ENCODE data around the gene PCDH15.
"Not testable (repeated sequence)": the region's sequence is repeated elsewhere in the genome, so short reads cannot be mapped to it uniquely, and the experiment has no call there.

The PCDH15 gene

GRCh38 chr10:53957401-53957800 is 843.6 kb downstream of the PCDH15 start:
- H3K9me3 ChIP-seq (ENCODE audit: control insufficient read depth, insufficient read depth, low read length) = no peaks in the 10 kb centered on the region
- H3K4me1 ChIP-seq (ENCODE audit: insufficient read depth, low read length) = no peaks in the 10 kb centered on the region
- H3K36me3 ChIP-seq (ENCODE audit: insufficient read depth, low read length) = no peaks in the 10 kb centered on the region
- H3K9ac ChIP-seq (ENCODE audit: low read depth, low read length) = no peak overlapping the region

- H3K9ac ChIP-seq (ENCODE audit: low read depth, low read length) = no peak overlapping the region
- no peaks in the 10 kb centered on the region for H3K4me1 ChIP-seq (ENCODE audit: insufficient read depth, low read length)
- no peaks in the 10 kb centered on the region for H3K36me3 ChIP-seq (ENCODE audit: insufficient read depth, low read length)
- no peaks in the 10 kb centered on the region for H3K9me3 ChIP-seq (ENCODE audit: control insufficient read depth, insufficient read depth, low read length)
Observed at GRCh38 chr10:53955091-53955490, 845.9 kb downstream of the PCDH15 start.

- Histone ChIP-seq H3K4me1 (ENCODE audit: insufficient read depth, low read length) (no peaks in the 10 kb centered on the region), H3K36me3 (ENCODE audit: insufficient read depth, low read length) (no peaks in the 10 kb centered on the region), H3K9me3 (ENCODE audit: control insufficient read depth, insufficient read depth, low read length) (no peaks in the 10 kb centered on the region)
Observed at GRCh38 chr10:53952698-53953630, 848.1 kb downstream of the PCDH15 start.

GRCh38 chr10:53939654-53940053 is 861.4 kb downstream of the PCDH15 start:
- no peak overlapping the region for H3K9ac ChIP-seq (ENCODE audit: low read depth, low read length)
- no peaks in the 10 kb centered on the region for H3K36me3 ChIP-seq (ENCODE audit: insufficient read depth, low read length)
- no peaks in the 10 kb centered on the region; the same call in 1 of the 2 replicates for H3K9me3 ChIP-seq (ENCODE audit: control insufficient read depth, insufficient read depth, low read length)
- H3K4me1 ChIP-seq (ENCODE audit: insufficient read depth, low read length) = no peaks in the 10 kb centered on the region

More at GRCh38 chr10:53952698-53953630, 848.1 kb downstream of the PCDH15 start:
- no peak overlapping the region for H3K9ac ChIP-seq (ENCODE audit: low read depth, low read length)

- no peaks in the 10 kb centered on the region for H3K4me1 ChIP-seq (ENCODE audit: insufficient read depth, low read length)
- H3K36me3 ChIP-seq (ENCODE audit: insufficient read depth, low read length) = no peaks in the 10 kb centered on the region
- no peaks in the 10 kb centered on the region; the same call in 1 of the 2 replicates for H3K9me3 ChIP-seq (ENCODE audit: control insufficient read depth, insufficient read depth, low read length)
- H3K9ac ChIP-seq (ENCODE audit: low read depth, low read length) = no peak overlapping the region
Observed at GRCh38 chr10:53930648-53931047, 870.4 kb downstream of the PCDH15 start.

GRCh38 chr10:53924051-53924700 is 876.9 kb downstream of the PCDH15 start:
- not testable (repeated sequence) for H3K9ac ChIP-seq (ENCODE audit: low read depth, low read length); H3K9me3 ChIP-seq (ENCODE audit: control insufficient read depth, insufficient read depth, low read length); H3K4me1 ChIP-seq (ENCODE audit: insufficient read depth, low read length); H3K36me3 ChIP-seq (ENCODE audit: insufficient read depth, low read length)

GRCh38 chr10:53918755-53919154 is 882.3 kb downstream of the PCDH15 start:
- Histone ChIP-seq H3K36me3 (ENCODE audit: insufficient read depth, low read length) (no peaks in the 10 kb centered on the region), H3K9ac (ENCODE audit: low read depth, low read length) (no peak overlapping the region), H3K9me3 (ENCODE audit: control insufficient read depth, insufficient read depth, low read length) (0 out of 2 replicates have a peak, but pooled peaks cover 2% of the 10 kb centered on the region), H3K4me1 (ENCODE audit: insufficient read depth, low read length) (peaks cover 2% of the 10 kb centered on the region; the same call in 1 of the 2 replicates)

- H3K4me1 ChIP-seq (ENCODE audit: insufficient read depth, low read length) = no peaks in the 10 kb centered on the region
- no peaks in the 10 kb centered on the region for H3K9me3 ChIP-seq (ENCODE audit: control insufficient read depth, insufficient read depth, low read length)
- no peak overlapping the region for H3K9ac ChIP-seq (ENCODE audit: low read depth, low read length)
- no peaks in the 10 kb centered on the region for H3K36me3 ChIP-seq (ENCODE audit: insufficient read depth, low read length)
Observed at GRCh38 chr10:53909791-53910190, 891.2 kb downstream of the PCDH15 start.

- Histone ChIP-seq H3K36me3 (ENCODE audit: insufficient read depth, low read length) (no peaks in the 10 kb centered on the region), H3K9me3 (ENCODE audit: control insufficient read depth, insufficient read depth, low read length) (no peaks in the 10 kb centered on the region), H3K4me1 (ENCODE audit: insufficient read depth, low read length) (no peaks in the 10 kb centered on the region), H3K9ac (ENCODE audit: low read depth, low read length) (no peak overlapping the region)
Observed at GRCh38 chr10:53904506-53905241, 896.4 kb downstream of the PCDH15 start.

- Histone ChIP-seq H3K9me3 (ENCODE audit: control insufficient read depth, insufficient read depth, low read length) (no peaks in the 10 kb centered on the region), H3K36me3 (ENCODE audit: insufficient read depth, low read length) (no peaks in the 10 kb centered on the region), H3K9ac (ENCODE audit: low read depth, low read length) (no peak overlapping the region), H3K4me1 (ENCODE audit: insufficient read depth, low read length) (no peaks in the 10 kb centered on the region)
Observed at GRCh38 chr10:53903756-53904155, 897.3 kb downstream of the PCDH15 start.

GRCh38 chr10:53899463-53900160 is 901.4 kb downstream of the PCDH15 start:
- no peaks in the 10 kb centered on the region for H3K9me3 ChIP-seq (ENCODE audit: control insufficient read depth, insufficient read depth, low read length)
- no peak overlapping the region for H3K9ac ChIP-seq (ENCODE audit: low read depth, low read length)
- H3K36me3 ChIP-seq (ENCODE audit: insufficient read depth, low read length) = no peaks in the 10 kb centered on the region
- no peaks in the 10 kb centered on the region for H3K4me1 ChIP-seq (ENCODE audit: insufficient read depth, low read length)

GRCh38 chr10:53898532-53898931 is 902.5 kb downstream of the PCDH15 start:
- Histone ChIP-seq H3K36me3 (ENCODE audit: insufficient read depth, low read length) (no peaks in the 10 kb centered on the region), H3K9ac (ENCODE audit: low read depth, low read length) (no peak overlapping the region), H3K4me1 (ENCODE audit: insufficient read depth, low read length) (no peaks in the 10 kb centered on the region), H3K9me3 (ENCODE audit: control insufficient read depth, insufficient read depth, low read length) (no peaks in the 10 kb centered on the region)

GRCh38 chr10:53894145-53894544 is 906.9 kb downstream of the PCDH15 start:
- Histone ChIP-seq H3K9me3 (ENCODE audit: control insufficient read depth, insufficient read depth, low read length) (no peaks in the 10 kb centered on the region), H3K9ac (ENCODE audit: low read depth, low read length) (no peak overlapping the region), H3K4me1 (ENCODE audit: insufficient read depth, low read length) (no peaks in the 10 kb centered on the region), H3K36me3 (ENCODE audit: insufficient read depth, low read length) (no peaks in the 10 kb centered on the region)

- no peaks in the 10 kb centered on the region for H3K9me3 ChIP-seq (ENCODE audit: control insufficient read depth, insufficient read depth, low read length)
- no peaks in the 10 kb centered on the region for H3K4me1 ChIP-seq (ENCODE audit: insufficient read depth, low read length)
- H3K9ac ChIP-seq (ENCODE audit: low read depth, low read length) = no peak overlapping the region
- no peaks in the 10 kb centered on the region for H3K36me3 ChIP-seq (ENCODE audit: insufficient read depth, low read length)
Observed at GRCh38 chr10:53893061-53893460, 908.0 kb downstream of the PCDH15 start.

Measured in ES-I3 (cell line).